ENCODE data around the gene SETBP1. TPM values are rescaled to one million over a fixed set of nuclear protein-coding genes. Genes with fewer than 3 reads are reported as not detected.
"Not testable (repeated sequence)": the region's sequence is repeated elsewhere in the genome, so short reads cannot be mapped to it uniquely, and the experiment has no call there.

Gene SETBP1
- total RNA-seq, 1 donor from 2014 or later, result 15.5 TPM

DNA sequence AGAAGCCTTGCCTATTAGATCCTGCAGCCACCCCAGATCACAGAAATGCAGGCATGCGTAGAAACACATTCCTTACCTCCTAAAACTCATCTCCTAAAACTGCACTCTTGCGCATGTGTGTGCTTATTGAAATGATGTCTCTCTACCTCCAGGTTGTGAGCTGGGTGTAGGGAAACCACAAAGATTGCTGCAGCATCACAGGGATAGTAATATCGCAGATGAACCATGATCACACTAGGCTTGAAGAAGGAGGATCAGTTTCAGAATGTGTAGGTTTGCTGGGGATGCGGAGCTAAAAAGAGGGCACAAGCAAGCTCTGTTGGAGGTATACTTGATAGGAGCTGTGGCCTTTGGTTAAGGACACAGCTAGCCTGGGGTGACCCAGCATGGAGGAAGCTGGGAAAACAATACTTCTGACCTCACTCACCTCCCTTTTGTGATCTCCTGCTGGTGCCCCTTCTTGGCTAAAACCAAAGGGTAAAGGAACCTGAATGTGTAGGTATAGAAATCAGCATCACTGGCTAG, 118.8 kb downstream of the SETBP1 start:
- intact Hi-C loops (cut with DNase I), result loop anchor here (10.0 kb wide), 1 partner anchor 85 kb away; no protein-coding TSS in a partner anchor
- no peak for DNase-seq (ENCODE audit: low spot score)

DNA sequence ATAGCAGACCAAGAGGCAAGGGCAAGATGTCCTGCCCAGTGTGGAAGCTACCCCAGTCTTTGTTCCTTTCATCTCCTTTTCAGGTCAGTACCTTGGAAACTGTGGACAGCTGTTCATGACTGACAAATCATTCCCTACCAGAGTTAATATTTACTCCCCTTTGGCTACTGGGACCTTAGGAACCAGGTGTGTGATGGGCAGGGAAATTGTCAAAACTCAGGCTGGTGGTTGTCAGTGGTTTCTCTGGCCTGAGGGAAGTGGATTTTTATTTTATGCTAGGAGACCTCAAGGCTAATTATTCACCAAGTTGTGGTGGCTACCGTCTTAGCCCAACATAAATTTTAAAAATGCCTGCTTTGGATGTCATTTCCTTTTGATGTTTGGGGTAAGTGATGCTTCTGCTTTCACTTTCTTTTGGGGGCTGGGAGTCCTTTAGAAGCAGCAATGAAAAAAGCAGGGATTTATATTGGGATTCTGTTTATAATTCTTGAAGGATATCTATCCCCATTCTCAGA, 119.3 kb downstream of the SETBP1 start:
- intact Hi-C loops (cut with DNase I), result loop anchor here (10.0 kb wide), 1 partner anchor 85 kb away; no protein-coding TSS in a partner anchor
- DNase-seq (ENCODE audit: low spot score), result no peak

DNA sequence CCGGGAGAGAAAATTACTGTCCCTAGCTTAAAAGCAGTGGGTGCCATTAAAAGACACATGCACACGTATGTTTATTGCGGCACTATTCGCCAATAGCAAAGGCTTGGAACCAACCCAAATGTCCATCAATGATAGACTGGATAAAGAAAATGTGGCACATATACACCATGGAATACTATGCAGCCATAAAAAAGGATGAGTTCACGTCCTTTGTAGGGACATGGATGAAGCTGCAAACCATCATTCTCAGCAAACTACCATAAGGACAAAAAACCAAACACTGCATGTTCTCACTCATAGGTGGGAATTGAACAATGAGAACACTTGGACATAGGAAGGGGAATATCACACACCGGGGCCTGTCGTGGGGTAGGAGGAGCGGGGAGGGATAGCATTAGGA, 120.1 kb downstream of the SETBP1 start:
- DNase-seq (ENCODE audit: low spot score), result not testable (repeated sequence)

GRCh38 chr18:44801781-44802180, 121.1 kb downstream of the SETBP1 start:
- intact Hi-C loops (cut with DNase I), result no loop called here
- DNase-seq (ENCODE audit: low spot score), result no peak

More for the DNA sequence above, 120.1 kb downstream of the SETBP1 start:
- intact Hi-C loops (cut with DNase I), result not testable (repeated sequence)

GRCh38 chr18:44802508-44802907, 121.8 kb downstream of the SETBP1 start:
- intact Hi-C loops (cut with DNase I), result no loop called here
- DNase-seq (ENCODE audit: low spot score), result no peak

DNA sequence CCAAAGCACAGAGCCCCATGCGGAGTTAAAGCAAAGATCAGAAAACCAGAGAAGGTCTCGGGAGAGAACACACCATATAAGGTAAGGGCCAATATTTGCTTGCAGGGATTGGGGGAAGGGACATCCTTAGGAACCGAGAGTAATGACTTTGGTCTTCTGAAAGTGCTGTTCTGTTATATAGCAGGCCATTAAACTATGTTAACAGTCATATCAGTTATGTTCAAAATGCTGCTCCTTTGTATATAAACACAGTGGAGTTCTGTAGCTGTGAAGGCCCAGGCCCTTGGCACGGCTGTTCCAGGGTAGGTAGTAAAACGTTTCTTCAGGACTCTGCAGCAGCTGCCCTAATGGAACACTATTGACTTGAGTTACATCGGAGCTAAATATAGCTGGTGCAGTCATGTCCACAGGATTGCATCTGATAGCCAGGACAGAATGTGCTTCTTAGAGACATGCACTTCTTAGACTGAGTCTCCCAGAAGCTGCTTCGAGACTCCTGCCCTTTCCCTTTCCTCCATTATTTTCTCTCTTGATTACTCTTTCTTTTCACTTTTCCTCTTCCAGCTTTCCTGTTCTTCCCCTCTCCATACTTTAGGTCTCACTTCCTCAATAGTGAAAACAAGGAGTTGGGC, 122.4 kb downstream of the SETBP1 start:
- no peak for DNase-seq (ENCODE audit: low spot score)
- intact Hi-C loops (cut with DNase I), result no loop called here

GRCh38 chr18:44804033-44804432, 123.3 kb downstream of the SETBP1 start:
- no peak for DNase-seq (ENCODE audit: low spot score)
- intact Hi-C loops (cut with DNase I), result no loop called here

DNA sequence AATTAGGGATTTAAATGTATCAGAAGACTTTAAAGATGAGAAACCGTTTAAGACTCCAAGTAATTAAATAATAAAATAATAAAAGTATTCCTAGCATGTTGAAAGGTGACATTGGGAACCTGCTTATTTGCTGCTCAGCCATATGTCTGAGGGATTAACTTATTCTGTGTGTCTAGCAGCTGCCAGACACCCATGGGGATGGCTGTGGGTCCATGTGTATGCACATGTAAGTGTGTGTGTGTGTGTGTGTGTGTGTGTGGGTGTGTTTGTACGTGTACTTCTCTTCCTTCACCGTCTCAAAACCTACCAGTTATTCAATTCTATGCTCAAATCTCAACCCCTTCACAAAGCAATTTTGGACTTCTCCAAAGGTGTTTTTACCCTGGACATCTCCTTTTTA, 124.5 kb downstream of the SETBP1 start:
- no peak for DNase-seq (ENCODE audit: low spot score)
- intact Hi-C loops (cut with DNase I), result no loop called here

GRCh38 chr18:44805643-44806042, 125.0 kb downstream of the SETBP1 start:
- no peak for DNase-seq (ENCODE audit: low spot score)
- intact Hi-C loops (cut with DNase I), result no loop called here

DNA sequence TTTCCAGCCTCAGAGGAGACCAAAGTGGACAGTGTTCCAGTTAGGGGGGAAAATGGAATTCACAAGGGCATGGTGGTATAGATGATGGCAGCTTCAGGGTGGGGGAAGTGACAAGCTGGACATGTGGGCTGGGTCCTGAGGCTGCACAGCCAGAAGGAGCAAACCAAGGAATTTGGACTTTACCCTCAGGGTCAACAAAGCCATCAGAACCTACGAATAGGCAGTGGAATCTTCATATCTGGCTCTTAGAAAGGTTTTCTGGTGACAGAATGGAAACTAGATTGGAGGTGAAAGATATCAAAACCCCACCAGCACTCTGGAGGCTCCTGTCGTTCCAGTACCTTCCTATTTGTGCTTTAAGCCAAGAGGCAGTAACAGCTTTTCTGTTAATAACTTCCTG, 127.1 kb downstream of the SETBP1 start:
- DNase-seq (ENCODE audit: low spot score), result no peak
- intact Hi-C loops (cut with DNase I), result no loop called here

DNA sequence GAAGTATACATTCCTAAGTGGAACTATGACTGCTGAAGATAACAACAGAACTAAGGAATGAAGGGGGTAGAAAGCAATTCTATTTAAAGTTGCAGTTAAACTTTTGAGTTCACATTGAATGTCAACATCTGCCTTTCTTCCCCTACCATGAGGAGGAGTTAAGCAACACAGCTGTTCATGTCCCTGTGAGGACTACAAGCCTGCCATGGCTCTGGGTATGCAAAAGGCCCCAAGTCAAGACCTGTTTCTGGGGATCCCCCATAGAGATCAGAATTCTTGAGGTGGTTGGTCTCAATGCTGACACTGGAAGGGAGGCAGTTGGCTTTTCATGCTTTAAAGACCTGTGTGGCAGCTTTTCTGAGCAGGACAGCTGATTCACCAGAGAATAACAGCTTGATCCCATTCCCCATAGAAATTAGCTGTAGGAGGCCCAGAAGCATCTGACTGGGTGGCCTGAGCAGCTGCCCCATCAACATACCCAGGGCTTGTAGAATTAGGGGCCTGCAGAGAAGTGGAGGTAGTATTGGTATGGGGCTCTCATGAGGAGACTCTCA, 131.0 kb downstream of the SETBP1 start:
- intact Hi-C loops (cut with DNase I), result no loop called here
- no peak for DNase-seq (ENCODE audit: low spot score)

DNA sequence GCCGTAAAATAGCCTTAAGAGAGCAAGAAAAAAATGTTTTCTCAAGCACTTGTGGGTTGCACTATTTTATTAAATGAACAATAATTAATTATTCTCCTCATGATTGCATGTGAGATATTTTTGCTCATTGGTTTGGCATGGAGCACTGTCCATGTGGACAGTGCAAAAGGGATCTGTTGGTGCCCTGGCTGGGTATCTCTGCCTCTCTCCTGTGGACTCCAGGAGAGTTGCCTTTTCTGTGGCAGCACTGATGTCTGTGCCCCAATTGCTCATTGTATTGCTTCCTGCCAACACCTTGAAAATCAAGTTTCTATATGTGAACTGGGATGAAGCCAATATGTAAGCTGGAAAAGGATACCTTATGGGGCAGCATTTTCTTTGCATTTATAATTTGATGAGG, 131.7 kb downstream of the SETBP1 start:
- intact Hi-C loops (cut with DNase I), result no loop called here

DNA sequence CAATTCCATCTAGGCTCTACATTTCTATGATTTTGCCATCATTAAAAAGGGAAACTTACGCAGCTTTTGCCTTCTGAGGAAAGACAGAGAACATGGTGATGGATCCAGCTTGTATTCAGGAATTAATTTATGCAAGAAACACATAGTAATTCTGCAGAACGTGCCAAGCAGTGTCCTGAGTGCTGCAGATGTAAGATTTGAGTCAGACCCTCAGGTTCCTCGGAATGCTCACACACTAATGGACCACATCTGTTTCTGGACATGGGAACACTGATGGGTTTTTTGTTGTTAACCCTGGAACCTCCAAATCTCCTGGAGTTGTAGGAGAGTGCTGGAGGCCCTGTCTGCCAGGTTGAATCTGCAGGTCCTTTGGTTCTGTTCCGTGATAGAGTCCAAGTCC, 132.9 kb downstream of the SETBP1 start:
- DNase-seq (ENCODE audit: low spot score), result no peak
- intact Hi-C loops (cut with DNase I), result no loop called here

More for the DNA sequence above, 131.7 kb downstream of the SETBP1 start:
- no peak for DNase-seq (ENCODE audit: low spot score)

DNA sequence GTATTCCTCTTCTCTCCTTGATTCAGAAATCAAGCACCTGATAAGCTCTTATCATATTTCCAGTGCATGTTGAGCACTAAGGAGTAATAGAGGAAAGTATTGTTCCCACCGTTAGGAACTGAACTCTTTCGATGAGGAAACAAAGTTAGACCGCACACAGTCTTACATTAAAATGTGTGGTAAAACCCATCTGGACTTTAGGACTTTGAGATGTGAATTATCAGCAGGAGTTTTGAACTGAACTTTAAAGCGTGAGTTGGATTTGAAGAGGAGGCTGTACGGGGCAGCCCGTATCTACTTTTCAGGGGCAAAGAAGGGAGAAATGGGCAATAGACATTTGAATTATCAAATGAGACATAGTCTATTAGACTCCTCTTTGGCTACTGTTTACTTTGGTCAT, 134.4 kb downstream of the SETBP1 start:
- intact Hi-C loops (cut with DNase I), result no loop called here
- DNase-seq (ENCODE audit: low spot score), result no peak

DNA sequence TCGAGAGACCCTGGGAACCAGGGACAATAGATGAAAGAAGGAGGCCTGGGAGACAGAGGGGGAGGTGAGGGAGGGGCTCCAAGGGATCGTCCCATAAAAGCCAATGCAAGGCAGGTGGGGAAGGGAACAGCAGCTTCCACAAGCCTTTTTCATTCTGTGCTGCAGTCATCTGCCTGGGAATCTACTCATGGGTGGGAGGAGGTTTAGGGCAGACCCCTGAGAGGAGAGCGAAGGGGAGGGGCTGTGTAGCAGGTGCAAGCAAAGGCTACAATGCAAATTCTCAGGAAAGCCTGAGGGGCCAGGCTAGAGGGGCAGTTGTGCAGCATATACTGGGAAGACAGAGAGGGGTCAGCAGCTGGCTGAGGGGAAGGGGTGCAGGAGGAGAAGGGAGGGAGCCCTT, 135.4 kb downstream of the SETBP1 start:
- intact Hi-C loops (cut with DNase I), result no loop called here
- DNase-seq (ENCODE audit: low spot score), result no peak

DNA sequence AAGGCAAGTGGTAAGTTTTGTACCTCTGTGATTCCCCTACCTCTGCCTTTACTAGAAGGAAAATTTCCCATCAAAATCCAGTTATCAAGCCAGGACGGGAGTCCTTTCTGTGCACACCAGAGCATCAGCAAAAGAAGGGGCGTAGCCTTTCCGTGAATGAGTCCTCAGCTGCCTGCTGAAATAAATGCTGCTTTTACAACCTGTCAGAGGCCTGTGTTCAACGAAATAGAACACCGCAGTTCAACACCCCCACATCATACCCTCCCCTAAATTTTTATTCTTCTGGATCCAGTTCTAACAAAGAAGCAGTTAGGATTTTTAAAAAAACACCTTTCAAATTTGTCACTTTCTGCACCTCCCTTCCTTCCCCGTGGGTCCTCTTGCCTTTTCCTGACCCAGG, 135.8 kb downstream of the SETBP1 start:
- DNase-seq (ENCODE audit: low spot score), result no peak
- intact Hi-C loops (cut with DNase I), result no loop called here

DNA sequence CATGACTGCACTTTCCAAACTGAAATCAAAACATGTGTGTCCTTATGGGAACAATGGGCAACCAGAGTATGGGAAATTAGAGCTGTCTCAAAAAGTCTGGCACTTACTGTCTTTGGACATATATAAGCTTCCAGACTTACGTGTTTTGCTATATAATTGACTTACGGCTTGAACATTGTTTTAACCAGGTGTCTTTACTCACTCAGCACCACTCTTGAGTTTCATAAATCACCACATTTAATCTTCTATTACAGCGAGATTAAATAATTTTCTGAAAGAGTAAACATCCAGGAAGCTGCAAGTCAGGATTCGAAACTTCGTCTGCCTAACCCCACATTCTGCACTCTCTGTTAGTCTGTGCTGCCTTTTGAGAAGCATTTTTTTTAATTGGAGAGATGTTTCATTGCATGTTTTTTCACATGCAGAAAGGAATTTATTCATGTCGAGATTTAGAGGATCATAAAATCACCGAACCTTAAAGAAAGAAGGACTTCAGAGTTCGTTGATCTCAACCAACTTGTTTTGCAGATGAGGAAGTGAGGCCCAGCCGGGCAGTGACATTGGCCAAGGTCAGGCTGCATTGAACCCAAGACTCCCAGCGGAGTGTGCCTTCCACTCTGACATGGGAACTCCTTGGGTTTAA, 137.3 kb downstream of the SETBP1 start:
- intact Hi-C loops (cut with DNase I), result no loop called here

GRCh38 chr18:44818668-44819403, 138.1 kb downstream of the SETBP1 start:
- intact Hi-C loops (cut with DNase I), result no loop called here
- no peak for DNase-seq (ENCODE audit: low spot score)

More for the DNA sequence above, 137.3 kb downstream of the SETBP1 start:
- no peak for DNase-seq (ENCODE audit: low spot score)

DNA sequence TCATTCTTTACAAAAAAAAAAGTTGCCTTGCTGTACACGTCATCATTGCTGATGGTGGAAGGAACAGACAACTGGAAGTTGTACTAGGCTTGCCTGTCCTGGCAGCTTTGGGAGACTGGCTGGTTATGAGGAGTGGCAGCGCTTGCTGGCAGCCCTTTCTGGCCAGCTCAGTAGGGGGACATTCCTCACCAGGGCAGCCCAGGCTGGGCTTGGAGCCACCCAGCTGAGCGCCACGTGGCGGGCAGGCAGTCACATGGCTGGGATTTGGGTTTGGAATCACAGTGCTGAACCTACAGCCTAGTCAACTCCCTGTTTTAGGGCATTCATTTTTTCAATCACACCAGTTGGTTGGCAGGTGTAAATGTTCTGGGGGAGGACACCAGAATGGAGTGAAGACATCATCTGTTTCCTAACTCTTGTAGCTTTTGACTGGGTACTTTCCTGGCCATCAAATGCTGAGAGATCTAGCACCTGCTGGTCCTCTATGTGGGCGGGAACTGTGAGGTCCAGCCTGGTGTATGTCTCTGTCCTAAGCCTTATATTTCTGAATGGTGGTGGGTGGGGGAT, 139.3 kb downstream of the SETBP1 start:
- intact Hi-C loops (cut with DNase I), result loop anchor here (10.0 kb wide), 1 partner anchor 135 kb away; the partner anchor contains the start of gene SETBP1
- DNase-seq (ENCODE audit: low spot score), result peak; percentile 81

Measured in cardiac septum (tissue), 1 donor.